GM12872 (cell line): Measurements from ENCODE around the gene LMCD1.

Experiments
- TF ChIP-seq, protein P1 (sequence below): IDR thresholded peaks from 3 replicates; pipeline ENCODE4 v1.5.1; 2011; ENCODE audit warnings: low read depth, mild to moderate bottlenecking, low read length, moderate library complexity; ENCODE audit not compliant: insufficient read depth

LMCD1 gene, protein sequence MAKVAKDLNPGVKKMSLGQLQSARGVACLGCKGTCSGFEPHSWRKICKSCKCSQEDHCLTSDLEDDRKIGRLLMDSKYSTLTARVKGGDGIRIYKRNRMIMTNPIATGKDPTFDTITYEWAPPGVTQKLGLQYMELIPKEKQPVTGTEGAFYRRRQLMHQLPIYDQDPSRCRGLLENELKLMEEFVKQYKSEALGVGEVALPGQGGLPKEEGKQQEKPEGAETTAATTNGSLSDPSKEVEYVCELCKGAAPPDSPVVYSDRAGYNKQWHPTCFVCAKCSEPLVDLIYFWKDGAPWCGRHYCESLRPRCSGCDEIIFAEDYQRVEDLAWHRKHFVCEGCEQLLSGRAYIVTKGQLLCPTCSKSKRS

DNA sequence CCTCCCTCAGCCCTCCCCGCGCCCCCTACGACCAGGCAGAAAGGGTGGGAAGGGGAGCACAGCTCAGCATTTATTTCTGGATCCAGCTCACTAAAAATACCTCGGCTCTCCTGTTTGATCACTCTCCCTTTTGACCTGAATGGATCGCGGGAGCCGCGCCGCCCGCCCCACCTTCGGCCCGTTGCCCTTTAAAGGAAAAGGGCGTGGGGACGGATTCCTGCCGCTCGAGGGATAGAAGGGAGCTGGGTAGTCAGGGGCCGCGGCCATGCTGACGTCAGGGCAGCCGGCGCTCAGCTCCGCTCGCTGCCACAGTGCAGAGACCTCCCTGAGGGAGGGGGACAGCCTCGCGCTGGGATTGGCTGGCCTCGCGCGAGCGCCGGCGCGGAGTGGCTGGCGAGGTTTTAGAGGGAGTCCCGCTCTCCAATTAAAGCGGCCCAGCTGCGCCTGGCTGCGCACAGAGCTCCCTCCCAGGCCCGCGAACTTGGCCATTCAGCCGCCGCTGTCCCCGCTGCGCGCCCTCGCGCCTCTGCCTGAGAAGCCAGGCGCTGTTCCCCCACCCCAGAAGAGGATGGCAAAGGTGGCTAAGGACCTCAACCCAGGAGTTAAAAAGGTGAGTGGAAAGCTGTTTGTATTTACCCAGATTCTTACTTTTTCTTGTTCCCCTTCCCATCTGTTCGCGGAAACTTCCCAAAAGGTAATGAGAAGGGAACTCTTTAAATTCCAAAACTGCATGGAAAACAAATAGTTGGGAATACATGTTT is at the start of gene LMCD1:
Gene LMCD1 (plus strand): TSS at position 453 of the 761 bp plus-strand sequence. CDS start 116 bp downstream, at position 569.
- TF ChIP-seq, protein P1, sequence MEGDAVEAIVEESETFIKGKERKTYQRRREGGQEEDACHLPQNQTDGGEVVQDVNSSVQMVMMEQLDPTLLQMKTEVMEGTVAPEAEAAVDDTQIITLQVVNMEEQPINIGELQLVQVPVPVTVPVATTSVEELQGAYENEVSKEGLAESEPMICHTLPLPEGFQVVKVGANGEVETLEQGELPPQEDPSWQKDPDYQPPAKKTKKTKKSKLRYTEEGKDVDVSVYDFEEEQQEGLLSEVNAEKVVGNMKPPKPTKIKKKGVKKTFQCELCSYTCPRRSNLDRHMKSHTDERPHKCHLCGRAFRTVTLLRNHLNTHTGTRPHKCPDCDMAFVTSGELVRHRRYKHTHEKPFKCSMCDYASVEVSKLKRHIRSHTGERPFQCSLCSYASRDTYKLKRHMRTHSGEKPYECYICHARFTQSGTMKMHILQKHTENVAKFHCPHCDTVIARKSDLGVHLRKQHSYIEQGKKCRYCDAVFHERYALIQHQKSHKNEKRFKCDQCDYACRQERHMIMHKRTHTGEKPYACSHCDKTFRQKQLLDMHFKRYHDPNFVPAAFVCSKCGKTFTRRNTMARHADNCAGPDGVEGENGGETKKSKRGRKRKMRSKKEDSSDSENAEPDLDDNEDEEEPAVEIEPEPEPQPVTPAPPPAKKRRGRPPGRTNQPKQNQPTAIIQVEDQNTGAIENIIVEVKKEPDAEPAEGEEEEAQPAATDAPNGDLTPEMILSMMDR: no peak

- TF ChIP-seq, protein P1: no peak
These were observed 49.5 kb upstream of the LMCD1 start for GRCh38 chr3:8452112-8452511.

- TF ChIP-seq, protein P1: no peak
These were observed 48.5 kb upstream of the LMCD1 start for GRCh38 chr3:8453153-8453552.

GRCh38 chr3:8455526-8456411 is 45.9 kb upstream of the LMCD1 start:
- TF ChIP-seq, protein P1: no peak

GRCh38 chr3:8456412-8456811 is 45.2 kb upstream of the LMCD1 start:
- TF ChIP-seq, protein P1: no peak

GRCh38 chr3:8457039-8457438 is 44.6 kb upstream of the LMCD1 start:
- TF ChIP-seq, protein P1: no peak

- TF ChIP-seq, protein P1: no peak
These were observed 43.4 kb upstream of the LMCD1 start for GRCh38 chr3:8458238-8458661.
